Activated gamma-delta T cell treated with anti-CD3 and anti-CD28 coated beads, Interleukin-2, amount 50 U/mL, for 16 hours (primary cell): ENCODE data around the gene ZNF284.
A peak's percentile ranks its signal among the peaks of the same experiment; 100 is the strongest.

Source experiments
- DNase-seq: peaks from one replicate; pipeline ENCODE4 v3.0.0-alpha.2; 2020; ENCODE audit warnings: low read depth

Gene ZNF284

DNA sequence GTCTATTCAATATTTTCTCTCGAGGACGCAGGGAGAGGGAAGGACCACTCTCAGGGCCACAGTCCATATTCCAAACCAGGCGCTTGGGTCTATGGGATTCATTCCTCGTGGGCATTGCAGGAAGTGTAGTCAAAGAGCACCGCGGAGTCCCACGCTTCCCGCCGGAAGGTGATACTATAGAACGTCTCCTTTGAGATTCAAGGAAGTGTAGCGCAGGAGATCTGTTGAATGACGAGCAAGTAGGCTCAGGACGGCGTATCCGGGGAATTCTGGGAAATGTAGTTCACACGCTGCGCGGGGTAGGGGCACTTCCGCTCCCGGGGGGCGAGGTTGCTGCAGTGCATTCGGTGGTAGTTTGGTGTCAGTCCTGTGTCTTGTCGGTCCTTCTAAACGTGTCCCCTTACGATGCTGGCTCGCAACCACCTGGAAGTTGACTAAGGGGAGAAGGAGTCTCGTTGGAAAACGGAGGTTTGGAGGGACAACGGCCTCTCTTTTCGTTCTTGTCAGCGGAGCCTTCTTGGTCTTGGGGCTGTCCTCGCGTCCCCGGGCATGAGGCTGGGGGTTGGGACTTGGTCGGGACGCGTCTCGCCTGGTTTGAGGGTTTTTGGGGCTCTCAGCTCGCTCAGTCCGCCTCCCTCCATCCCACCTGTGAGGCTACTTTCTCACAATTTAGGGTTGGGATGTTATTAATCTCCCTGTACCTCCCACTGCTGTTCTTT, at the start of gene ZNF284:
Gene ZNF284, plus strand, starts transcription at position 336 of the 719 bp plus-strand sequence. CDS start 4,231 bp downstream, outside the sequence.
- peak; percentile 78 for DNase-seq

DNA sequence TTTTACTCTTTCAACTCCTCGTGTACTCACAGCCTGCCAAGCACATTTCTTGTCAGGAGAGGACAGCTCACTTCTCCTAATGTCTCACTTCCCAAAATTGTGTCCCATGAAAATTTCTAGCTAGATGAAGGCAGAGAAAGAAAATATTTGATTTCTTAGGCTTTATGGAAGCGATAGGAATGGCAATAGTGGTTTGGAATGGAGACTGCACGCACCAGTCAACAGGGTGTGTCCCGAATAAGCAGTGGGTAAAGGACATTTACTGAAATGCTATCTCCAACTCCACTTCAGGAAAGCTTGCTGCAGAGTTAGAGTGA, 47.1 kb upstream of the ZNF284 start:
- DNase-seq, result no peak

DNA sequence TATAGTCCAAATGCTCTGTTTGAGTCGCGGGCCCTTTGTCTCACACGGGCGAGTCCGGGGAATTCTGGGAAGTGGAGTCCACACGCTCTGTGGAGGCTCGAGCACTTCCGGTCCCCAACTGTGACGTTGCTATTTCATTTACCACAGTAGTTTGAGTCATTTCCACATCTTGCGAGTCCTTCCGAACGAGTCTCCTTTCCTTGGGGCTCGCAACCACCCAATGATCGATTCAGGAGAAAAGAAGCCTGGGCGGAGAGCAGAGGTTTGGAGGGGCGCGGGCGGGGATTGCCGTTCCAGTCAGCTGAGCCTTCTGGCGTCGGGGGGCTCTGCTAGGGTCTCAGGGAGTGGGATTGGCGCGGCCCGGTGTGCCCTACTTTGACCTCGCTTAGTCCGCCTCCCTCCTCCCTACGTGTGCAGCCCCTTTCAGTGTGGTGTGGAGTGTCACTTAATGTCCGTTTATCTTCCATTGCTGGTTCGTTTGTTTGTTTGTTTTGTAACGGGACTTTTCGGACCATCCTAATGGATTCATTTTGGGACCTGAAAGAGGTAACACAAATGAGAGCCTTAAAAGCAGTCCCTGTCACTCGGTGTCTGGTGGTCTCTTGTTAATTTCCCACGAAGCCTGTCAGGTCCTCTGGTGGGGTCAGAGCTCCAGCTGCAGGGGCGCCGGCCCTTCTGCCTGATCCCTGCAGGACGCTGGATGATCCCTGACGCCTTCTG, 46.6 kb upstream of the ZNF284 start, which contains the start of gene ZNF222:
Gene ZNF222, plus strand, starts transcription at position 163 of the 720 bp plus-strand sequence. Its CDS starts 58 bp downstream, at position 221.
- peak; percentile 68 for DNase-seq

DNA sequence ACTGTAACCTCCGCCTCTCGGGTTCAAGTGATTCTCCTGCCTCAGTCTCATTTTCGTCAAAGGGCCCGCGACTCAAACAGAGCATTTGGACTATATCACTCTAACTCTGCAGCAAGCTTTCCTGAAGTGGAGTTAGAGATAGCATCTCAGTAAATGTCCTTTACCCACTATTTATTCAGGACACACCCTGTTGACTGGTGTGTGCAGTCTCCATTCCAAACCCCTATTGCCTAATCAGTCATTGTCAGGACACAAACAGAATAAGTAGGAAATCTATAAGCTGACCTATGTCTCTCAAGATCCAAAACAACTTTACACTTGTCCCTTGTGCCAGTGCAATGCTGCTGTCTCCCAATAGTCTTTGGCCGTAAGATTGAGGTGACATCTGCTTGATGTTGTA, 45.3 kb upstream of the ZNF284 start:
- no peak for DNase-seq

DNA sequence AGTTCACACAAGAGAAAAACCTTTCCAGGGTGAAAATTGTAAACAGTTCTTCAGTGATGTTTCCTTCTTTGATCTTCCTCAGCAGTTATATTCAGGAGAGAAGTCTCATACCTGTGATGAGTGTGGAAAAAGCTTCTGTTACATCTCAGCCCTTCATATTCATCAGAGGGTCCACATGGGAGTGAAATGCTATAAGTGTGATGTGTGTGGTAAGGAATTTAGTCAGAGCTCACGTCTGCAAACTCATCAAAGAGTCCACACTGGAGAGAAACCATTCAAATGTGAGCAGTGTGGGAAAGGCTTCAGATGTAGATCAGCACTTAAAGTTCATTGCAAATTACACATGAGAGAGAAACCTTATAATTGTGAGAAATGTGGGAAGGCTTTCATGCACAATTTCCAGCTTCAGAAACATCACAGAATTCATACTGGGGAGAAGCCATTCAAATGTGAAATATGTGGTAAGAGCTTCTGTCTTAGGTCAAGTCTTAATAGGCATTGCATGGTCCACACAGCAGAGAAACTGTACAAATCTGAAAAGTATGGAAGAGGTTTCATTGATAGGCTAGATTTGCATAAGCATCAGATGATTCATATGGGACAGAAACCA, 39.9 kb upstream of the ZNF284 start:
- DNase-seq, result no peak

DNA sequence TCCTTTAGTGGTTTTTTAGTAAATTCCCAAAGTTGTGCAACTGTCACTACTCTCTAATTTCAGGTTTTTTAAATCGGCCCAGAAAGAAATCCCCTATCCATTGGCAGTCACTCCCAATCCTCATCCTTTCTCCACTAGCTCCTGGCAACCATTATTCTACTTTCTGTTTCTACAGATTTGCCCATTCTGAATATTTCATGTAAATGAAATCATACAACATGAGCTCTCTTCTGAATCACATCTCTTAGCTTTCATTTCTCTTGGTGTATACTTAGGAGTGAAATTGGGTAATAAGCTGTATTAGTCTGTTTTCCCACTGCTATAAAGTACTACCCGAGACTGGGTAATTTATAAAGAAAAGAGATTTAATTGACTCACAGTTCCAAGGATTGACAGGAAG, 29.8 kb upstream of the ZNF284 start:
- no peak for DNase-seq

DNA sequence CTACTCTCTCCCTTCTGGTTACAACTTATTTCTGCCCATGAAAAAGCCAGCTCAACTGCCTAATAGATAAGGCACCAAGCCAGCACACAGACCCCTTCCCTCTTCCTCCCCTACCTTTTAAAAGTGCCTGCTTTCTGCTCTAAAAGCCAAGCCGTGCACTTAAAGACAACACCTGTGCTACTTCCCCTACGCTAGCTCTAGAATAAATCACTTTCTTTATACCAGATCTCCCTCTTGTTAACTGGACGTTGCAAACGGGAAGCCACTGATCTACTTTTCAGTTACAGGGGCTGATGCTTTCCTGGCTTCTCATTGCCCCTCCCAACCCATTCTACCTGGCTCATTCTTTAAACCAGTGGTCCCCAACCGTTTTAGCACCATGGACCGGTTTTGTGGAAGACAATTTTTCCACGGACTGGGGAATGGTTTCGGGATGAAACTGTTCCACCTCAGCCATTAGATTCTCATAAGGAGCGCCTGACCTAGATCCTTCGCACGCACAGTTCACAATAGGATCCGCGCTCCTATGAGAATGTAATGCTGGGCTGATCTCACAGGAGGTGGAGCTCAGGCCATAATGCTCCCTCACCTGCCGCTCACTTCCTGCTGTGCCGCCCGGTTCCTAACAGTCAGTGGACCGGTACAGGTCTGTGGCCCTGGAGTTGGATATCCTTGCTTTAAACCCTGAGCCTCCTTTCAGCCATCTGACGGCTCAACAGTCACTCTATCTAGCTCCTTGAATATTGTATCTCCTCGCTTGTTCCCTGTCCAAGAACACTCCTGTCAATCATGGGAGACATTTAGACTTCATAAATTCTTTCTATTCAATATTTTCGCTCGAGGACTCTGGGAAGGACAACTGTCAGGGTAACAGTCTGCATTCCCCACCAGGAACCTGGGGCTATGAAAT, 21.0 kb upstream of the ZNF284 start:
- no peak for DNase-seq

DNA sequence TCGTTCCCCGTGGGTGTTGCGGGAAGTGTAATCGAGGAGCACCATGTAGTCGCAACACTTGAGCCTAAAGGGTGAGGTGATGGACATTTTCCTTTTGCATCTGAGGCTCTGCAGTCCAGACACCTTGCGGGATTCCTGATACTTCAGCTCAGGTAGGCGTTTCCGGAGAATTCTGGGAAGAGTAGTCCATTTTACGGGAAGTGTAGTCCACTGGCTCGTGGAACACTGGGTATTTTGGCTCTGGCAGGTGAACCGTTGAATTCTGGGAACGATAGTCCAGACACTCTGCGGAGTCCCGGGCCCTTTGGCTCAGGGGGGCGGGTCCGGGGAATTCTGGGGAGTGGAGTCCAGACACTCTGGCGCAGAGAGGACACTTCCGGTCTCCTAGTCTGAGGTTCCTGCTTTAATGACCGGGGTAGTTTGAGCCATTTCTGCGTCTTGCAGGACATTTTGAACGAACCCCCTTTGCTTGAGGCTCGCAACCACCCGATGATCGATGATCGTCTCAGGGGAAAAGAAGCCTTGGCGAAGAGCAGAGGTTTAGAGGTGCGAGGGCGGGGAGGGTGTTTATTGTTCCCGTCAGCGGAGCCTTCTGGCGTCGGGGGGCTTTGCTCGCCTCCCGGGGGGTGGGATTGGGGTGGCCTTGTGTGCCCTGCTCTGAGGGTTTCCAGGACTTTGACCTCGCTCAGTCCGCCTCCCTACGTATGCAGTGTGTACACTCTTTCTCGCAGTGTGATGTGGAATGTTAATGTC, 20.1 kb upstream of the ZNF284 start, which contains the start of gene ZNF223:
Gene ZNF223, plus strand, starts transcription at position 387 of the 753 bp plus-strand sequence. CDS start 3,141 bp downstream, outside the sequence.
- peak; percentile 49 for DNase-seq

DNA sequence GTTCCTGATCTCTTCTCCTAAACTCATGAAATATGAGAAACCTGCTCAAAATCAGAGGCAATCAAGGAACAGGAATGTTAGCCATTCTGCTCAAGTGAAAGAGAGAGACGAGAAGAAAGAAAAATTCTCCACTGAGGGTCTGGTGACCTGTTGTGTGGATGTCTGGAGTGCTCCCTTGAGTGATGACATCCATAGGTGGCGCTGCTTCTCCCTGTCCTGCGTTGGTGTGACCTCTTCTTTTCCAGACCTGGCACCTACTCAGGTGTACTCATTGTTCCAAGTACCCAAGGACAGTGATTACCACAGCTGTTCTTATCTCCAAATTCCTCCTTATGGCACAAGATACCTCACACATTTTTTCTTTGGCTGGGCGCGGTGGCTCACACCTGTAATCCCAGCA, 16.1 kb upstream of the ZNF284 start:
- no peak for DNase-seq

DNA sequence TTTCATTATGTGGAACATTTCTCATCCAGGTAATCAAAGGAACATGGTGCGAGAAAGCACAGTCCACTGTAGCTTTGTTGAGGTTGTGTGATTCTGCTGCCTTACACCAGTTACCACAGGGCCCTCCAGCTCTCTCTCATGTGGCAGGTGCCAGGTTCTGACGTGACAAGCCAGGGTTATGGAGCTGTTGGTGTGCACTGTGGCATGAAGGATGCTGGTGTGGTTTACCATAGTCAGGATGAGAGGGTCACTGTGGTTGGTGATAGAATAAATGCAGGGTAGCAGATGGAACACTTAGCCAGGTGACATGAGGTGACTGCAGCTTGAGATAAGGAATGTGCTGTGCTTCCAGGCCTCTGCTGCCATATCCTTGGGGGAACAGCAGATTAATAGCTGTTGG, 12.7 kb upstream of the ZNF284 start:
- DNase-seq, result no peak

DNA sequence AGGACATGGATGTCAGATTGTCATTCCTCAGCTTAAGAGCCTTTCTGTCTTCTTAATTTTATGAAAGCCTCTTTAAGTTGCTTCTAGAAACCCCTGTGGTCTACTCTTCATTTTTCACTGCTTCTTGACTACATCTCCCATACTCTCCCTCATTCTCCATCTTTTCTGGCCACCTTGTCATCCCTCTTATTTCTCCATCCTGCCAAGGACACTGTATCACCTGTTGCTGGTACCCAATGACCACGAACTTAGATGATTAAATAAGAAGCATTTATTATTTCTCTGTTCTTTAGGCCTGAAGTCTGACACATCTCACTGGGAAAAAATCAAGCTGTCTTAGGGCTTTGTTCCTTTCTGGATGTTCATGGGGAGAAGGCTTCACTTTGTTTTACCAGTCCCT, 10.9 kb upstream of the ZNF284 start:
- DNase-seq, result no peak

DNA sequence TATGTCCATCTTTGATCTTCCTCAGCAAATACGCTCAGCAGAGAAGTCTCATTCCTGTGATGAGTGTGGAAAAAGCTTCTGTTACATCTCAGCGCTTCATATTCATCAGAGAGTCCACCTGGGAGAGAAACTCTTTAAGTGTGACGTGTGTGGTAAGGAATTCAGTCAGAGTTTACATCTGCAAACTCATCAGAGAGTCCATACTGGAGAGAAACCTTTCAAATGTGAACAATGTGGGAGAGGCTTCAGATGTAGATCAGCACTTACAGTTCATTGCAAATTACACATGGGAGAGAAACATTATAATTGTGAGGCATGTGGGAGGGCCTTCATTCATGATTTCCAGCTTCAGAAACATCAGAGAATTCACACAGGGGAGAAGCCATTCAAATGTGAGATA, 5.7 kb upstream of the ZNF284 start:
- no peak for DNase-seq

DNA sequence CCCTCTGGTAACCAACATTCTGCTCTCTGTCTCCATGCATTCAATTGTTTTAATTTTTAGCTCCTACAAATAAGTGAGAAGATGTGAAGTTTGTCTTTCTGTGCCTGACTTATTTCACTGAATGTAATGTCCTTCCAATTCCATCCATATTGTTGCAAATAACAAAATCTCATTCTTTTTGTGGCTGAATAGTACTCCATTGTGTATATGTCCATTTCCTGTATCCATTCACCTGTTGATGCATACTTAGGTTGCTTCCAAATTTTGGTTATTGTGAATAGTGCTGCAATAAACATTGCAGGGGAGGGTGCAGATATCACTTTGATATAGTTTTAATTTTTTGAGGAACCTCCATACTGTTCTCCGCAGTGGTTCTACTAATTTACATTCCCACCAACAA, 2.5 kb upstream of the ZNF284 start:
- no peak for DNase-seq

DNA sequence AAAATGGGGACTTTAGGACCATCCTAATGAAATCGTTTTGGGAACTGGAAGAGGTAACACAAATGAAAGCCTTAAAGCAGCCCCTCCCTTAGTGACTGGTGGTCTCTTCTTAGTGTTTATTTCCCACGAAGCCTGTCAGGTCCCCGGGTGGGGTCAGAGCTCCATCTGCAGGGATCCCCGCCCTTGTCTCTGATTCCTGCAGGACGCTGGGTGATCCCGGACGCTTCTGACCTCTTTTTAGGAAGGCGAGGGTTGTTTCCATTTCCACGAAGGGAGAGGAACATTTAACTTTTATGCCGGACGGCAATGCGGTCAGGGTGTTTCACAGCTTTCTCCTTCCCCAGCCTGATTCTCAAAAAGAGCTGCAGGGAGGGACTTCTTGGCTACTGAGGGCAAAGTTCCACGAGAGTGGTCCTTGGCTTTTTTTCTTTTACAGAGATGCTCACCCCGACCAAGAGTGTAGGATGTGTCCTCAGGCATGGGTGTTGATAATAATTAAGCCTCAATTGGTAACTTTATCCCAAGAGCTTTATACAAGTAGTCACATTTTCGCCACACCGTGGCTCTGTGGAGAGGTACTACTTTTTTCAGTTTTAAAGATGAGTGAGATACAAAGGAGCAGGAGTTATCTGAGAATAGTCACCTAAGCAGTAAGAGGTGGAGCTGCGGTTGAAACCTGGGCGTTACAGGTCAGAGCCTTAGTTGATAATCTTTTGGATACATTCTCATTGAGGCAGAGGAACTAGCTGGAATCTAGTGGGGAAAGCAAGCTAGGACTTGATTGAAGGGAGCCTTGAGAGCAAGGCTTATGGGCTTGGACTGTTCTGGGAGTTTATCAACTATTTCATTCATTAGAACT, 813 bp downstream of the ZNF284 start:
- no peak for DNase-seq

DNA sequence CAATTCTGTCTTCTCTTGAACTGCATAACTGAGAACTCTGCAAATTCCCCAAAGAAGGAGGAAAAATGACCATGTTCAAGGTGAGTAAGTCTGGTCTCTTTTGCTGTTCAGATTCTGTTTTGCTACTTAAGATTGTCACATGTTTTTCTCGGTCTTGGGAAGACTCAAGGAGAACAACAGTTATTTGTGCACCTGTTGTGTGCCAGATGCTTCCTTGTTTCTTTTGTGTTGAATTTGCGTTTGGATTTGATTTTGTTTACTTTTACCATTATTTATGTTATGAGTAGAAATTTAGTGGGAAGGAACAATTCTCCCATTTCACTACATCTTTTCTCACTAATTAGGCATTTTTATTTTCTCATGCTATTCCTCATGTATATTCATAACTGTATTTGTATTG, 4.4 kb downstream of the ZNF284 start:
- no peak for DNase-seq

DNA sequence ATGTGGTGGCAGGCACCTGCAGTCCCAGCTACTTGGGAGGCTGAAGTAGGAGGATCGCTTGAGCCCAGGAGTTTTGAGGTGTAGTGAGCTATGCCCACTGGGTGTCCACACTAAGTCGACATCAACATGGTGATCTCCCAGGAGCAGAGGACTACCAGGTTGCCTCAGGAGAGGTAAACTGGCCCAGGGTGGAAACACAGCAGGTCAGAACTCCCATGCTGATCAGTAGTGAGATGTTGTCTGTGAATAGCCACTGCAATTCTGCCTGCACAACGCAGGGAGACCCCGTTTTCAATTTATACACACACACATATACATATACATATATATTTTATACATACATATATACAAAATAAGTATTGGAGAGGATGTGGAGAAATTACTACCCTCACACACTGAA, 20.1 kb downstream of the ZNF284 start:
- no peak for DNase-seq

DNA sequence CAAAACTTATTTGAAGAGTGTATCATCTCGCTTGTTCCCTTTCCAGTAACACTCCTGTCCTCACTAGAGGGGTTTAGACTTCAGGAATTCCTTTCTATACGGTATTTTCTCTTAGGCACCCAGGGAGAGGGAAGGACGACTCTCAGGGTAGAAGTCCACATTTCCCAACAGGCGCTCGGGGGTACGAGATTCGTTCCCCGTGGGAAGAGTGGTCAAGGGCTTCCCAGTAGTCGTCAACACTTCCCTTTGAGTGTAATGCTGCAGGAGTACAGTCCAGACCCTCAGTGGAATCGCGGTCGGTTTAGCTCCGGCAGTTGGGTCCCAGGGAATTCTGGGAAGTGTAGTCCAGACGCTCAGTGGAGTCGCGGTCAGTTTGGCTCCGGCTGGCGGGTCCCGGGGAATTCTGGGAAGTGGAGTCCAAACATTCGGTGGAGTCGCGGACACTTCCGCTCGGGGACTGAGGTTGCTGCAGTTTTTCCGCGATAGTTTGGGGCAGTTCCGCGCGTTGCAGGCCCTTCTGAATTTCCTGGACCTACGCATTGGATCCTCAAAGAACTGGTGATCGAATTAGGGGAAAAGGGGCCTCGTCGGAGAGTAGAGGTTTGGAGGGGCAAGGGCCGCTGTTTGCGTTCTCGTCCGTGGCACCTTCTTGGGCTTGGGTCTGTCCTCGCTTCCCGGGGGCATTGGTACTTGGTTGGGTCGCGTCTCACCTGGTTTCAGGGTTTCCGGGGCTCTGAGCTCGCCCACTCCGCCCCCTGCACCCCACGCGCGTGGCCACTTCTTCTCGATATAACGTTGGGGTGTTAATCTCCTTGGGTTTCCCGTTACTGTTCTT, 22.2 kb downstream of the ZNF284 start, which contains the start of gene ZNF224:
Gene ZNF224, plus strand, starts transcription at position 431 of the 835 bp plus-strand sequence. CDS start 3,513 bp downstream, outside the sequence.
- peak; percentile 78 for DNase-seq

DNA sequence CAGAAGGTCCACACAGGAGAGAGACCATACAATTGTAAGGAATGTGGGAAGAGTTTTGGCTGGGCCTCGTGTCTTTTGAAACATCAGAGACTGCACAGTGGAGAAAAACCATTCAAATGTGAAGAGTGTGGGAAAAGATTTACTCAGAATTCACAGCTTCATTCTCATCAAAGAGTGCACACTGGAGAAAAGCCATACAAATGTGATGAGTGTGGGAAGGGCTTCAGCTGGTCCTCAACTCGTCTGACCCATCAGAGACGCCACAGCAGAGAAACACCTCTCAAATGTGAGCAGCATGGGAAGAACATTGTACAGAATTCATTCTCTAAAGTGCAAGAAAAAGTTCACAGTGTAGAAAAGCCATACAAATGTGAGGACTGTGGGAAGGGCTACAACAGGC, 35.8 kb downstream of the ZNF284 start:
- no peak for DNase-seq

DNA sequence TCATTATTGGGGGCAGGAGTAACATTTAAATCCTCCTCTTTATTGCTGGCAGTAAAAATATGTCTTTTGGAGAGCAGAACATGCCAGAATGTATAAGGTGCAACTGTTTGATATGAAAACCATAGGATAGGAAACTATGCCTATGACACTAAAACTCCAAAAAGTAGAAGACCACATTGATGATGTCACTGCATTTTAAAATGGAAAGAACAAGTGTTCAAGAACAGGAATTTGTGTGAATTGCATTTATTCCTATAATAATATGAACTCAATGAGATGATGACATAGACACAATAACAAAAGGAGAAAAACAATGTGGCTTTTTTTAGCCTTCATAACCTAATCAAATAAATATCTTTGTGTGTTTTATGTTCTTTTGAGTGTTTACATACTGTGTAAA, 37.5 kb downstream of the ZNF284 start:
- no peak for DNase-seq
